Measurements from ENCODE around the gene EPHA6. TPM values are rescaled to one million over a fixed set of nuclear protein-coding genes. Genes with fewer than 3 reads are reported as not detected.

EPHA6 gene
- total and polyA plus RNA-seq, 8 donors, result 0.23 to 0.79 (median 0.41) TPM

DNA sequence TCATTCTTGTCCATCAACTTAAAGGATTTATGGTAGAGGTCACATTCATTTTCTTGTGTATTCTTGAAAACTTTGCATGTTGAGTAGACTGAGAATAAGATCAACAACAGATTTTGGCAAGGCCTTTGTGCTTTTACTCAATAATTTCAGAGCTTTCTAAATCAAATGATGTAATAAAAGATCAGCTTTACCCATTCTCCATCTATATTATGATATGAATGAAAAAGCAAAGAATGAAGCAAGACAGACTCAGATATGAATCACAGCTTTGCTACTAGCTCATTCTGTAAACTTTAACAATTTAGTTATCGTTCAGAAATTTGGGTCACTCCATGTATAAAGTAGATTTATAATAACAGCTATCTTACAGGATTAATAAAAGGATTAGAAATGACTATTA lies 674.3 kb downstream of the EPHA6 start:
- TF ChIP-seq, protein P1, sequence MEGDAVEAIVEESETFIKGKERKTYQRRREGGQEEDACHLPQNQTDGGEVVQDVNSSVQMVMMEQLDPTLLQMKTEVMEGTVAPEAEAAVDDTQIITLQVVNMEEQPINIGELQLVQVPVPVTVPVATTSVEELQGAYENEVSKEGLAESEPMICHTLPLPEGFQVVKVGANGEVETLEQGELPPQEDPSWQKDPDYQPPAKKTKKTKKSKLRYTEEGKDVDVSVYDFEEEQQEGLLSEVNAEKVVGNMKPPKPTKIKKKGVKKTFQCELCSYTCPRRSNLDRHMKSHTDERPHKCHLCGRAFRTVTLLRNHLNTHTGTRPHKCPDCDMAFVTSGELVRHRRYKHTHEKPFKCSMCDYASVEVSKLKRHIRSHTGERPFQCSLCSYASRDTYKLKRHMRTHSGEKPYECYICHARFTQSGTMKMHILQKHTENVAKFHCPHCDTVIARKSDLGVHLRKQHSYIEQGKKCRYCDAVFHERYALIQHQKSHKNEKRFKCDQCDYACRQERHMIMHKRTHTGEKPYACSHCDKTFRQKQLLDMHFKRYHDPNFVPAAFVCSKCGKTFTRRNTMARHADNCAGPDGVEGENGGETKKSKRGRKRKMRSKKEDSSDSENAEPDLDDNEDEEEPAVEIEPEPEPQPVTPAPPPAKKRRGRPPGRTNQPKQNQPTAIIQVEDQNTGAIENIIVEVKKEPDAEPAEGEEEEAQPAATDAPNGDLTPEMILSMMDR (IDR thresholded peaks at IDR 0.05), result no peak
- Histone ChIP-seq H3K27ac (no peak overlapping the region), H3K4me3 (no peak overlapping the region), H3K4me1 (no peaks in the 10 kb centered on the region), H3K27me3 (no peaks in the 10 kb centered on the region), H3K9me3 (no peaks in the 10 kb centered on the region), H3K36me3 (no peaks in the 10 kb centered on the region)
- intact Hi-C loops (cut with DNase I), result no loop called here
- no peak for ATAC-seq
- DNase-seq, result no peak

DNA sequence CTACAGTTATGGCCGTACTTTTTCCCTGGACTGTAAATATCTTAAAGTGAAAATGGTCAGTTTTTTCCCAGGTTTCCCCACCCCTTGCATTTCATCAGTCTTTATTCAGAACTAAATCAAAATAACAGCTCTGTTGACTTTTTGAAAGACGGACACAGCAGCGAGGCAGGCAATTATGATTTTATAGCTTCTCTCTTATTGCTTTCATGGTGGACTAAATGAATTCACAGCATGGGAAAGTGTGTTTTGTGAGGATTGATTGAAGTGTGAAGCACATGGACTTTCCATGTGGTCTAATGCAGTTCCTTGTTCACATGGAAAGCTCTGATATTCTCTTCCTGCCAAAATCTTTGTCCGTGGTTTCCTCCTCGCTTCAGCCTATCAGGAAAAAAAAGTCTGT lies 681.5 kb downstream of the EPHA6 start:
- Histone ChIP-seq H3K4me1 (no peaks in the 10 kb centered on the region), H3K27me3 (no peaks in the 10 kb centered on the region), H3K4me3 (no peak overlapping the region), H3K9me3 (no peaks in the 10 kb centered on the region), H3K27ac (no peak overlapping the region), H3K36me3 (no peaks in the 10 kb centered on the region)
- TF ChIP-seq, protein P1 (IDR thresholded peaks at IDR 0.05), result no peak
- no peak for DNase-seq
- no peak for ATAC-seq
- intact Hi-C loops (cut with DNase I), result no loop called here

GRCh38 chr3:97497138-97497537 lies 682.7 kb downstream of the EPHA6 start:
- TF ChIP-seq, protein P1 (IDR thresholded peaks at IDR 0.05), result no peak
- no peaks in the 10 kb centered on the region for H3K4me1 ChIP-seq

DNA sequence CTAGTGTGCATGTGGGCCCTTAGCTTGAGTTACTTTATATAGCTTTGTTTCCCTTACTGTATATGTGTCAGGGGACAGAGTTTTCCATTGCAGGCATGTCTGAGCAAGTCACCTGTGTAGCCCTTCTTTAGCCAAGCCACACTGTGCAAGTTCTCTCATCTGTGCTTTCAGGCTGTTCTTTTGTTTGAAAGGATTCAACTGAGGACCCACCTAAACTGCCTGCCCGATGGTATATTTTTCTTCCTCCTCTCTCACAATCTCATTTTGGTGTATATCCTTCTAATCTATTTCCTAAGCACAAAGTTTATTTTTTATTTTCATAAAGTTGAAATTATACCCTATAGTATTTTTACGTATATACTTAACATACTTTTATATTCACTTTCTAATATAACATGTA lies 690.1 kb downstream of the EPHA6 start:
- TF ChIP-seq, protein P1 (IDR thresholded peaks at IDR 0.05), result no peak
- Histone ChIP-seq H3K36me3 (no peaks in the 10 kb centered on the region), H3K4me1 (no peaks in the 10 kb centered on the region), H3K27ac (no peak overlapping the region), H3K27me3 (no peaks in the 10 kb centered on the region), H3K9me3 (peaks cover 0 to 53% of the 10 kb centered on the region in 2 donors), H3K4me3 (no peak overlapping the region)
- ATAC-seq (no peak), DNase-seq (no peak)
- intact Hi-C loops (cut with DNase I), result no loop called here

More at GRCh38 chr3:97497138-97497537, 682.7 kb downstream of the EPHA6 start:
- intact Hi-C loops (cut with DNase I), result no loop called here
- H3K36me3 ChIP-seq, result no peaks in the 10 kb centered on the region
- DNase-seq (no peak), ATAC-seq (no peak)
- no peaks in the 10 kb centered on the region for H3K9me3 ChIP-seq
- no peak overlapping the region for H3K27ac ChIP-seq
- no peaks in the 10 kb centered on the region for H3K27me3 ChIP-seq
- no peak overlapping the region for H3K4me3 ChIP-seq

- intact Hi-C loops (cut with DNase I), result no loop called here
- Histone ChIP-seq H3K4me3 (no peak overlapping the region), H3K36me3 (no peaks in the 10 kb centered on the region), H3K27ac (no peak overlapping the region), H3K27me3 (no peaks in the 10 kb centered on the region), H3K9me3 (peaks cover 0 to 32% of the 10 kb centered on the region in 2 donors), H3K4me1 (no peaks in the 10 kb centered on the region)
- ATAC-seq (no peak), DNase-seq (no peak)
- TF ChIP-seq, protein P1 (IDR thresholded peaks at IDR 0.05), result no peak
Observed at GRCh38 chr3:97510795-97511194, 696.4 kb downstream of the EPHA6 start.
